ENCODE data around the gene BMF. TPM values are rescaled to one million over a fixed set of nuclear protein-coding genes. Genes with fewer than 3 reads are reported as not detected.

Gene BMF
- total RNA-seq, 1 experiment from 2014 or later = 13.2 TPM

DNA sequence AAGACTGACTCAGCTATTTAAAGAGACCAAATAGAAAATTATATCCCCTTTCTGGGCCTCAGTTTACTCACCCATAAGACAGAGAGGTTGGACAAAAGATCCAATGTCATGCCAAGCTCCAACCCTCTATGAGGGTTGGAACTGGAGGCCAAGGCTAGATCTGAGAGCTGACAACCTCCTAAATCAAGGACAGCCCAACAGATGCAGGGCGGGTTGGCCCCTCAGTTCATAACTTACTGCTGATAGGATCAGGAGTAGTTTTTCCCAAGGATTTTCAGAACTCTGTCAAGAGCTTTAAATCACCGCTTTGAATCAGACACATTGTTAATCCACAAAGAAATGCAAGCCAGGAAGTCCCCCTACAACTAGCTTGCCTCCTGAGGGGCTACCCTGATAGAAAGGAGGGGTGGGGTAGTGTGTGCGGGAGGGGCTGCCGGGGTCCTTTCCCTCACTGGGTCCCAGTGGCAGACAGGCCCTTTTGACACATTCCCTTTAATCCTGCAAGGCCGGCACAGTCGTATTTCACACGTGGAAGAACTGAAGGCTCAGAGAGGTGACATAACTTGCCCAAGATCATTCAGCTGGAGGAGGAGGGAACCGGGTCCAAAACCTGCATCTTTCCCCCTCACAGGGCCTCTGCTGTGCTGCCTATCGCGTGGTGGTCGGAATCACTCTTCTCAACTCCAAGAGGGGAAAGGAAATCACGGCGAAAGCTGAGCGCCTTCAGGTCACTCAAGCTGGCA is 21.4 kb downstream of the BMF start:
- Mint-ChIP-seq H3K9me3 (no peaks in the 10 kb centered on the region), H3K27ac (peak overlapping the region in 1 of 3 experiments; percentile 70; a peak in 3 of 7 replicates), H3K27me3 (ENCODE audit: low read depth) (peaks cover 26% of the 10 kb centered on the region), H3K4me3 (no peak overlapping the region), H3K4me1 (peaks cover 72 to 81% of the 10 kb centered on the region in 2 experiments), H3K36me3 (ENCODE audit: insufficient read depth in 1 of 3, low read depth in 3 of 3) (peaks cover 5 to 25% (median 11%) of the 10 kb centered on the region in 3 experiments)
- H4K8ac ChIP-seq (replicated peaks; ENCODE audit: insufficient read length, low read depth, low read length) = no peak overlapping the region
- H3K9ac ChIP-seq (ENCODE audit: extremely low read depth, insufficient read length, low read length) = no peak overlapping the region
- no peaks in the 10 kb centered on the region for H3K79me2 ChIP-seq (ENCODE audit: insufficient read depth, low read length)
- no peak overlapping the region for H3K56ac ChIP-seq (ENCODE audit: insufficient read length, low read depth, low read length)
- H3K4ac ChIP-seq (ENCODE audit: low read depth, low read length) = no peak overlapping the region
- H3K14ac ChIP-seq (ENCODE audit: insufficient read depth, low read length) = no peak overlapping the region; the same call in 1 of the 2 replicates
- no peak overlapping the region for H4K5ac ChIP-seq (ENCODE audit: insufficient read length, low read depth, low read length)
- H2BK12ac ChIP-seq (ENCODE audit: insufficient read length, low read depth, low read length) = no peak overlapping the region
- H3K9me3 ChIP-seq (ENCODE audit: control insufficient read depth, low read depth, low read length) = no peaks in the 10 kb centered on the region
- H2BK15ac ChIP-seq (ENCODE audit: low read depth, low read length) = no peak overlapping the region
- H4K20me1 ChIP-seq (ENCODE audit: control insufficient read depth, insufficient read depth, insufficient read length) = no peaks in the 10 kb centered on the region
- H3T11ph ChIP-seq (ENCODE audit: low read length) = no peak overlapping the region
- no peaks in the 10 kb centered on the region; the same call in 1 of the 2 replicates for H3K27me3 ChIP-seq (ENCODE audit: insufficient read depth, low read length)
- no peak overlapping the region for H2BK120ac ChIP-seq (ENCODE audit: low read depth, low read length, poor library complexity, severe bottlenecking)
- H2BK20ac ChIP-seq (ENCODE audit: low read depth, low read length, poor library complexity, severe bottlenecking) = no peak overlapping the region
- DNase-seq = no peak
- H3K27ac ChIP-seq (ENCODE audit: insufficient read length, low read depth, low read length) = no peak overlapping the region
- H2AFZ ChIP-seq (ENCODE audit: low read length) = no peak overlapping the region
- no peaks in the 10 kb centered on the region for H3K79me1 ChIP-seq (ENCODE audit: insufficient read depth, low read depth, low read length, poor library complexity, severe bottlenecking)
- H2BK5ac ChIP-seq (ENCODE audit: insufficient read length, low read length) = no peak overlapping the region
- H3K4me2 ChIP-seq (ENCODE audit: insufficient read depth, insufficient read length, low read length) = no peak overlapping the region
- no CpG with 5 or more reads among the region's 14 CpGs for WGBS (ENCODE audit: extremely low coverage, insufficient read length, low lambda C conversion rate)
- H3K23ac ChIP-seq (ENCODE audit: insufficient read length, low read depth, low read length) = no peak overlapping the region
- no peak overlapping the region for H3K18ac ChIP-seq (ENCODE audit: insufficient read length, low read depth, low read length)
- H3K23me2 ChIP-seq (ENCODE audit: insufficient read length, low read depth, low read length, poor library complexity, severe bottlenecking) = no peaks in the 10 kb centered on the region
- TF ChIP-seq, protein P1, sequence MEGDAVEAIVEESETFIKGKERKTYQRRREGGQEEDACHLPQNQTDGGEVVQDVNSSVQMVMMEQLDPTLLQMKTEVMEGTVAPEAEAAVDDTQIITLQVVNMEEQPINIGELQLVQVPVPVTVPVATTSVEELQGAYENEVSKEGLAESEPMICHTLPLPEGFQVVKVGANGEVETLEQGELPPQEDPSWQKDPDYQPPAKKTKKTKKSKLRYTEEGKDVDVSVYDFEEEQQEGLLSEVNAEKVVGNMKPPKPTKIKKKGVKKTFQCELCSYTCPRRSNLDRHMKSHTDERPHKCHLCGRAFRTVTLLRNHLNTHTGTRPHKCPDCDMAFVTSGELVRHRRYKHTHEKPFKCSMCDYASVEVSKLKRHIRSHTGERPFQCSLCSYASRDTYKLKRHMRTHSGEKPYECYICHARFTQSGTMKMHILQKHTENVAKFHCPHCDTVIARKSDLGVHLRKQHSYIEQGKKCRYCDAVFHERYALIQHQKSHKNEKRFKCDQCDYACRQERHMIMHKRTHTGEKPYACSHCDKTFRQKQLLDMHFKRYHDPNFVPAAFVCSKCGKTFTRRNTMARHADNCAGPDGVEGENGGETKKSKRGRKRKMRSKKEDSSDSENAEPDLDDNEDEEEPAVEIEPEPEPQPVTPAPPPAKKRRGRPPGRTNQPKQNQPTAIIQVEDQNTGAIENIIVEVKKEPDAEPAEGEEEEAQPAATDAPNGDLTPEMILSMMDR (conservative IDR thresholded peaks at IDR 0.05) = no peak
- H4K91ac ChIP-seq (ENCODE audit: insufficient read length, low read depth, low read length) = no peak overlapping the region
- no peak overlapping the region for H2AK5ac ChIP-seq (ENCODE audit: insufficient read length, low read length)
- peaks cover 24% of the 10 kb centered on the region for H3K4me1 ChIP-seq (ENCODE audit: insufficient read depth, low read length)

Data from H9 (cell line).